ENCODE measurements around the gene C2orf42. TPM values are rescaled to one million over a fixed set of nuclear protein-coding genes. Genes with fewer than 3 reads are reported as not detected.
"Not testable (repeated sequence)": the region's sequence is repeated elsewhere in the genome, so short reads cannot be mapped to it uniquely, and the experiment has no call there.

Gene C2orf42
- total RNA-seq, 1 experiment from 2014 or later = 14.0 TPM

GRCh38 chr2:70115646-70116442 is 75.0 kb downstream of the C2orf42 start:
- in situ Hi-C loops (cut with HindIII; ENCODE audit: low pct_unique_long_range_greater_than_20kb, low sequenced_read_pairs) = no loop called here

GRCh38 chr2:70113359-70114070 is 77.3 kb downstream of the C2orf42 start:
- in situ Hi-C loops (cut with HindIII; ENCODE audit: low pct_unique_long_range_greater_than_20kb, low sequenced_read_pairs) = no loop called here
- no peak for DNase-seq (ENCODE audit: low read depth)

More at GRCh38 chr2:70115646-70116442, 75.0 kb downstream of the C2orf42 start:
- DNase-seq (ENCODE audit: low read depth) = no peak

- in situ Hi-C loops (cut with HindIII; ENCODE audit: low pct_unique_long_range_greater_than_20kb, low sequenced_read_pairs) = no loop called here
- DNase-seq (ENCODE audit: low read depth) = peak; percentile 64
Observed at GRCh38 chr2:70111752-70112591, 78.8 kb downstream of the C2orf42 start.

- in situ Hi-C loops (cut with HindIII; ENCODE audit: low pct_unique_long_range_greater_than_20kb, low sequenced_read_pairs) = not testable (repeated sequence)
- DNase-seq (ENCODE audit: low read depth) = peak; percentile 47
Observed at GRCh38 chr2:70110397-70110796, 80.4 kb downstream of the C2orf42 start.

- in situ Hi-C loops (cut with HindIII; ENCODE audit: low pct_unique_long_range_greater_than_20kb, low sequenced_read_pairs); DNase-seq (ENCODE audit: low read depth): not testable (repeated sequence)
Observed at GRCh38 chr2:70106138-70106537, 84.7 kb downstream of the C2orf42 start.

GRCh38 chr2:70104231-70105111 is 86.3 kb downstream of the C2orf42 start:
- in situ Hi-C loops (cut with HindIII; ENCODE audit: low pct_unique_long_range_greater_than_20kb, low sequenced_read_pairs) = no loop called here
- DNase-seq (ENCODE audit: low read depth) = peak; percentile 72

- DNase-seq (ENCODE audit: low read depth) = peak; percentile 15
- in situ Hi-C loops (cut with HindIII; ENCODE audit: low pct_unique_long_range_greater_than_20kb, low sequenced_read_pairs) = no loop called here
Observed at GRCh38 chr2:70103531-70104061, 87.2 kb downstream of the C2orf42 start.

GRCh38 chr2:70102323-70102905 is 88.4 kb downstream of the C2orf42 start:
- DNase-seq (ENCODE audit: low read depth); in situ Hi-C loops (cut with HindIII; ENCODE audit: low pct_unique_long_range_greater_than_20kb, low sequenced_read_pairs): not testable (repeated sequence)

GRCh38 chr2:70101686-70102085 is 89.1 kb downstream of the C2orf42 start:
- in situ Hi-C loops (cut with HindIII; ENCODE audit: low pct_unique_long_range_greater_than_20kb, low sequenced_read_pairs); DNase-seq (ENCODE audit: low read depth): not testable (repeated sequence)

GRCh38 chr2:70101174-70101573 is 89.6 kb downstream of the C2orf42 start:
- in situ Hi-C loops (cut with HindIII; ENCODE audit: low pct_unique_long_range_greater_than_20kb, low sequenced_read_pairs) = no loop called here
- DNase-seq (ENCODE audit: low read depth) = no peak

Other genes starting within 250 kb of the C2orf42 start
- gene ASPRV1, start 229.4 kb downstream of the C2orf42 start, total RNA-seq (2014; rRNA removed; shearing (Covaris generic); ENCODE audit: low replicate concordance) = 0.12 and 0.81 TPM in 2 replicates
- gene PCBP1, start 103.5 kb downstream of the C2orf42 start, total RNA-seq (2014; rRNA removed; shearing (Covaris generic); ENCODE audit: low replicate concordance) = 127 and 135 TPM in 2 replicates
- 40.8 and 64.0 TPM in 2 replicates for gene TIA1, start 57.6 kb upstream of the C2orf42 start, total RNA-seq (2014; rRNA removed; shearing (Covaris generic); ENCODE audit: low replicate concordance)
- gene PCYOX1, start 67.1 kb upstream of the C2orf42 start, total RNA-seq (2014; rRNA removed; shearing (Covaris generic); ENCODE audit: low replicate concordance) = 10.4 and 13.9 TPM in 2 replicates
- gene SNRPG, start 102.7 kb upstream of the C2orf42 start, total RNA-seq (2014; rRNA removed; shearing (Covaris generic); ENCODE audit: low replicate concordance) = 288 and 292 TPM in 2 replicates
- gene FAM136A, start 111.0 kb upstream of the C2orf42 start, total RNA-seq (2014; rRNA removed; shearing (Covaris generic); ENCODE audit: low replicate concordance) = 56.1 and 59.9 TPM in 2 replicates

Measured in Caki2 (cell line).